SK-N-MC (cell line): ENCODE data around the gene BCL11B.
"Not testable (repeated sequence)": the region's sequence is repeated elsewhere in the genome, so short reads cannot be mapped to it uniquely, and the experiment has no call there.

Experiments
- DNase-seq: peaks from one replicate; pipeline ENCODE4 v3.0.0-alpha.2; 2011; ENCODE audit warnings: low read depth, low spot score
- H3K27ac ChIP-seq: fragments of 200-600 bp; sonication (generic); 2 replicates; pipeline ENCODE4 v1.5.1; 2016; ENCODE audit warnings: mixed run types
- H3K36me3 ChIP-seq: fragments of 200-600 bp; sonication (generic); 2 replicates; pipeline ENCODE4 v1.6.1; 2017; ENCODE audit warnings: antibody characterized with exemption, low read length, mixed read lengths; ENCODE audit not compliant: insufficient read depth
- H3K4me3 ChIP-seq: fragments of 200-600 bp; sonication (generic); 2 replicates; pipeline ENCODE4 v1.5.1; 2016
- H3K9ac ChIP-seq: fragments of 200-600 bp; sonication (generic); 2 replicates; pipeline ENCODE4 v1.8.0; 2017; ENCODE audit warnings: mixed run types, mixed read lengths; ENCODE audit not compliant: insufficient read length
- H3K9me3 ChIP-seq: fragments of 200-600 bp; sonication (generic); 2 replicates; pipeline ENCODE4 v1.6.1; 2017; ENCODE audit warnings: low read depth, mild to moderate bottlenecking, antibody characterized with exemption, low read length, moderate library complexity, mixed read lengths
- EZH2 ChIP-seq: fragments of 200-600 bp; sonication (generic); IDR thresholded peaks from one replicate; pipeline ENCODE4 v1.6.1; 2017; ENCODE audit warnings: antibody characterized with exemption
- FOXP2 ChIP-seq: optimal IDR thresholded peaks from 2 replicates; pipeline ENCODE3; 2011; ENCODE audit warnings: mild to moderate bottlenecking, moderate library complexity; ENCODE audit not compliant: insufficient read depth; ENCODE audit errors: extremely low read length, control extremely low read depth
- POLR2AphosphoS5 ChIP-seq: IDR thresholded peaks from 2 replicates; pipeline ENCODE4 v1.6.1; 2012; ENCODE audit warnings: mild to moderate bottlenecking, low read depth, low read length, borderline replicate concordance

Gene BCL11B

DNA sequence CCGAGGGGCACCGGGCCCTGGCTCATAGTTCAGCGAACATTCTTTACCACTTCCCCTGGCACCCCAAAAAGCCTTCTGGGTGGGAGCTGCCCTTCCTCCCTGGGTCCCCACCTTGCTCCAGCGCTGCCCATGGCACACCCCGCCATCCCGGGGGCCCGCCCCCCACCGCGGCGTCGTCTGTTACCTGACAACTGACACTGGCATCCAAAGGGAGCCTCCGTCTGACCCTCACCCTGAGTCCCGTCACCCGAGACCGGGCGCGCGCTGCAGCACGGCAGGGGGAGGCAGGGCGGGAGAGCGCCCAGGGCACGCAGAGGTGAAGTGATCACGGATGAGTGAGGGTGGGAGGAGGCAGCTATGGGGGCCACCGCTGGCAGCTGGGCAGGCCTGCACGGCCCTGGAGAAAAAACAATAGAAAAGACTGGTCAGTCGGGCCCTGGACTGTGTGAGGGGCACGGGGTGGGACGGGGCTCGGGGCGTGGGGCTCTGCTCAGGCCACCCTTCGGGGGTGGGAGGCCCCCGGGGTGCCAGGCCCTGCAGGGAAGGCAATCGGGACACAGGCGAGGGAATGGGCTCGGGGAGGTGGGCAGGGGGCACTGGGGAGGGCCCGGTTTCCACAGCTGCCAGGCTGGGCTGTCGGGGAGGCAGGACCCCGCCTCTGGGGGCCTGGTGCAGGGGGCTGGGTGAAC is 40.7 kb downstream of the BCL11B start:
- TF ChIP-seq FOXP2 = no peak
- peak; percentile 13; the same call in 1 of the 2 replicates for TF ChIP-seq POLR2AphosphoS5
- TF ChIP-seq EZH2 = no peak
- no peak for DNase-seq
- peaks cover 99% of the 10 kb centered on the region for H3K36me3 ChIP-seq
- peak overlapping the region; percentile 76 for H3K27ac ChIP-seq
- no peak overlapping the region for H3K9ac ChIP-seq
- H3K9me3 ChIP-seq = no peaks in the 10 kb centered on the region
- H3K4me3 ChIP-seq = no peak overlapping the region

DNA sequence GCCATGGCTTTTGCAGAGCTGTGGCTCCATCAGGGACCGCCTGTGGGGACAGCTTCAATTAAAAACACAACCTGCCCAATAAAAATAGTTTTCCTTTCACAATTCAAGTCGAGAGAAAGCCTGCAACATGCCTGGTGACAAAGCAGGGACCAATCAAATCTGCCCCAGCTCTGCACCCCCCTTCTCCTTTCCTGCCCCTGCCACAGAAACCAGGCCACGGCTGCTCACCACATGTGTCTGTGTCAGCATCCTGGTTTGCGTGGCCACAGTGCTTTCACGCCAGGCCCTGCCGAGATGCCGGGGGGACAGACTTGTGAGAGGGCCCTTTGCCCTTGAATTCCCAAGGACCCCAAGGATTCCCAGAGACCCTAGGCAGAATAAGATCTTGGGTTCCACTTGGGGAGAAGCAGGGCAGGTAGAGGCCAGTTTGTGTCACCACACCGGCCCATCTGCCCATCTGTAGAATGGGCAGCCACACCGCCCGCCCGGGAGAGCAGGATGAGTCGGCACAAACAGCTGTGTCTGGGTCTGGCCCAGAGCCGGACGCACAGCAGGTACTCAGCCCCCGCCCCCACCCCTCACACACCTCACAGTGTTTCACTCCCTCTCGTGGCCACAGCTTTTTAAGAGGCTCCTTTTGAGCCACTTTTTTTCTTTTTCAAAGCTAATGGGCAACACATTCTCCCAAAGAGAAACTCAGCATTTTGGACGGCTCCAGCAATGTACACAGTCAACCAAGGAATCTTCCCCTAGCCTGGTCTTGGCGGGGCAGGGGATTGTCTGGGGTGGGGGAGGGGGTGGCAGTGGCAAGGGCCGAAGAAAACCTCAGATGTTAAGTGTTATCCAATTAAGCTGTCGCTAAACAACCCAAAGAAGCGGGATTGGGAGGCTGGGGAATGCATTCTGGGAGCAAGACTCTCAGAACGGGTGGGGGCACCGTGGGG is 41.5 kb downstream of the BCL11B start:
- DNase-seq = no peak
- no peak overlapping the region for H3K9ac ChIP-seq
- no peak; the same call in 1 of the 2 replicates for TF ChIP-seq POLR2AphosphoS5
- no peak for TF ChIP-seq FOXP2
- TF ChIP-seq EZH2 = no peak
- no peak overlapping the region for H3K4me3 ChIP-seq
- H3K9me3 ChIP-seq = no peaks in the 10 kb centered on the region
- H3K36me3 ChIP-seq = peaks cover 99% of the 10 kb centered on the region
- H3K27ac ChIP-seq = peak overlapping the region; percentile 76

- H3K27ac ChIP-seq = peak overlapping the region; percentile 76
- no peaks in the 10 kb centered on the region for H3K9me3 ChIP-seq
- H3K9ac ChIP-seq = no peak overlapping the region
- peaks cover 99% of the 10 kb centered on the region for H3K36me3 ChIP-seq
- no peak overlapping the region for H3K4me3 ChIP-seq
- no peak for DNase-seq
- no peak; the same call in 1 of the 2 replicates for TF ChIP-seq POLR2AphosphoS5
- TF ChIP-seq EZH2 = no peak
- no peak for TF ChIP-seq FOXP2
Observed at GRCh38 chr14:99229654-99230207, 42.3 kb downstream of the BCL11B start.

DNA sequence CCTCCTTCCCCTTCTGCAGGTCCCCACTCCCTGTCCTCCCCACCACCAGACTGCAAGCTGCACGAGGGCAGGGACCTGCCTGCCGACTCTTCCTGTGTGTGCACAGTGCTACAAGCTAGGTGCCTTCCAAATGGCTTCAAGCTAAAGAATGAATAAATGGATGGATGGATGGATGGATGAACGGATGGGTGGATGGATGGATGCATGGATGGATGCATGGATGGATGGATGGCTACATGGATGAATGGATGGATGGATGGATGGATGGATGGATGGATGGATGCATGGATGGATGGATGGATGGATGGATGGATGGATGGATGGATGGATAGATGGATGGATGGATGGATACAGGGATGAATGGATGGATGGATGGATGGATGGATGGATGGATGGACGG is 43.2 kb downstream of the BCL11B start:
- not testable (repeated sequence) for H3K27ac ChIP-seq, H3K9ac ChIP-seq, H3K4me3 ChIP-seq, H3K9me3 ChIP-seq, DNase-seq
- peaks cover 99% of the 10 kb centered on the region for H3K36me3 ChIP-seq

DNA sequence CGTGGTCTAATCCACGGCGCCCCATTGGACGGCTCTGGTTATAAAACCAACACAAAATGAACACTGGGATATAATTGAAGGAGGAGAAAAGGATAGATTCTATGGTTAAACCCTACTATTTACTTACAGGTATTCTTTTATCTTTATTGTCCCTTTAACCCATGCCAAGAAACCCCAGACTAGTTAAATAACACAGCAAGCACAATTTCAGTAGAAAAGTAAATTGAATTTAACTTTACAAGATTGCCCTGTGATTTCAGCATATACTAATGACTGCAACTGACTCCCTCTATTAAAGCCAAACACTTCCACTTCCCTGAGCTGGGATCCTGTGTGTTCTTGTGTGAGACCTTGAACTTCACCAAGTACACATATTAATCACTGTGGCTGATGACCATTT is 45.3 kb downstream of the BCL11B start:
- peaks cover 99% of the 10 kb centered on the region for H3K36me3 ChIP-seq
- H3K9me3 ChIP-seq = no peaks in the 10 kb centered on the region
- DNase-seq = no peak
- TF ChIP-seq FOXP2 (no peak), POLR2AphosphoS5 (no peak), EZH2 (no peak)
- peak overlapping the region; percentile 85 for H3K27ac ChIP-seq
- H3K4me3 ChIP-seq = no peak overlapping the region
- no peak overlapping the region for H3K9ac ChIP-seq

DNA sequence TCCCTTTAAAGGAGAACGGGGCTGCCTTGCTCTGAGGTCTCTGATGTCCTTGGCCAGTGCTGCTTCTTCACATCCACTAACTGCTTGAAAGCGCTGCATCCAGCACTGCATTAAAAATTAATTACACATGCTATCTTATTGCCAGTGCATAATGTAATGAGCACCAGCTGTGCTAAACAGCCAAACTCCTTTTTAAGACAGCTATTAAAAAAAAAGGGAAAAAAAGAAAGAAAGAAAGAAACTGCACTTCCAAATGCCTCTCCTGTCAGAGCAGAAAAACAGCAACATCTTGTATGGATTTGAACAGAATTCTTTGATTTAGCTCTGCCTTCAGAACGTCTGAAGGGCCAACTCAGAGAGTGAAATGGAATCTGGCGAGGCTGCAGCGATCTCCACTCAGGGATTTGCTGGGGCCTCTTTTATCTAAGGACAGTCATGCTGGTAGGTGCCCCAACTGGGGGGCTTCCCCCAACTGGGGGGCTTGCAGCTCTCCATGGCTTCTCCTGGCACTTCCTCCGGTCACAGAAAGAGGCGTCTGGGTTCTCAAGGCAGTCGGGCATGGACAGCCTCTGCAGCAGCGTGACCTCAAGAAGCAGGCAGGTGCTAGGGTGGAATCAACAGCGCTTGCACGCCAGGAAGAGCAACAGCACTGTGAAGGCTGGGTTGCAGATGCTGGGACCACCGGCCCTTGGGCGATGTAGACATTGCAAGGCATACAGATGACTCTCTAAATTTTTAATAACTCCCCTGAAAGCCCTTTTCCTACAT is 46.4 kb downstream of the BCL11B start:
- peak overlapping the region; percentile 85 for H3K27ac ChIP-seq
- no peaks in the 10 kb centered on the region for H3K9me3 ChIP-seq
- no peak for DNase-seq
- H3K4me3 ChIP-seq = no peak overlapping the region
- H3K9ac ChIP-seq = no peak overlapping the region
- H3K36me3 ChIP-seq = peaks cover 97% of the 10 kb centered on the region
- no peak for TF ChIP-seq FOXP2
- TF ChIP-seq POLR2AphosphoS5 = 0 out of 2 replicates have a peak, but pooled peaks have one; percentile 31

DNA sequence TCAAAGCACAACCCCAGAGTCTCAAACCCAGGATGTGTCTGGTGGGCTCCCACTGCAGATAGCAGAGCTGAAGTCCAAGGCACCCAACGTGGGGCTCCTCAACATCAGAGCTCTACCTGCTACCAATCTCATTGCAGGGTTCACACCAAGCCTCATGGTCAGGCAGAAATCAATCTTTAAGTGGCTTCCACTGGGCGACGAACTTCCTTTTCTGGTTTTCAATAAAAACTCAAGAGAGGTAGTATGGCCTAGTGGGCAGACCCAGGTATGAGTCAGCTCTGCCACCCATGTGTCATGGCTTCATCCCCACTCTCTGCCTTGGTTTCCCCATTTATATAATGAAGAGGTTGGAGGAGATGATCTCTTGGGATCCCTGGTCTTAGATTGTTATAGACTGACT is 47.0 kb downstream of the BCL11B start:
- Histone ChIP-seq H3K36me3 (peaks cover 97% of the 10 kb centered on the region), H3K9ac (no peak overlapping the region), H3K9me3 (no peaks in the 10 kb centered on the region), H3K27ac (peak overlapping the region; percentile 85), H3K4me3 (no peak overlapping the region)
- DNase-seq = no peak
- TF ChIP-seq FOXP2 (no peak), EZH2 (no peak), POLR2AphosphoS5 (no peak)
